GM03348 (cell line): Measurements from ENCODE around the gene IFITM2.

ENCODE experiments used
- DNase-seq: peaks from one replicate; pipeline ENCODE4 v3.0.0; 2012; ENCODE audit warnings: low spot score

Gene IFITM2

GRCh38 chr11:293271-293851, 14.3 kb upstream of the IFITM2 start:
- no peak for DNase-seq

DNA sequence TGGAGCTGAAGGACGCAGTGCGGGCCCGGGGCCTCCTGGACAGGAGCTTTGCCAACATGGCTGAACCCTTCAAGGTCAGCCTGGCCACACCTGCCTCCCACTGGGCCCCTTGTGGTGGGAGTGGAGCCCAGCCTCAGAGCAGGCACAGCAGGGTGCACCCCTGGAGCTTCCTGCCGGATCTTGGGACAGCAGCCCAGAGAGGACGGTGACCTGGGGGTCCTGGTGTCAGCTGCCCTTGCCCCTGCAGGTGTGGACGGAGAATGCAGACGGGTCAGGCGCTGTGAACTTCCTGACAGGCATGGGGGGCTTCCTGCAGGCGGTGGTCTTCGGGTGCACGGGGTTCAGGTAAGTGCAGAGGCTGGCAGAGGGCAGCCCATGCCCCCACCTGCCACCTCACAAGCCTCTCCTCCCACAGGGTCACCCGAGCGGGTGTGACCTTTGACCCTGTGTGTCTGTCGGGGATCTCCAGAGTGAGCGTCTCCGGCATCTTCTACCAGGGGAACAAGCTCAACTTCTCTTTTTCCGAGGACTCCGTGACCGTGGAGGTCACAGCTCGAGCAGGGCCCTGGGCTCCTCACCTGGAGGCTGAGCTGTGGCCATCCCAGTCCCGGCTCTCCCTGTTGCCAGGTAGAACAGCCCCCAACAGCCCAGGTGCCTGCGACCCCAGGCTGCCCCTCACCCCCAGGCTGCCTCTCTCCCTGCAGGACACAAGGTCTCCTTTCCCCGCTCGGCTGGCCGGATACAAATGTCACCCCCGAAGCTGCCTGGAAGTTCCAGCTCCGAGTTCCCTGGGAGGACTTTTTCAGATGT, 13.6 kb upstream of the IFITM2 start:
- no peak for DNase-seq

DNA sequence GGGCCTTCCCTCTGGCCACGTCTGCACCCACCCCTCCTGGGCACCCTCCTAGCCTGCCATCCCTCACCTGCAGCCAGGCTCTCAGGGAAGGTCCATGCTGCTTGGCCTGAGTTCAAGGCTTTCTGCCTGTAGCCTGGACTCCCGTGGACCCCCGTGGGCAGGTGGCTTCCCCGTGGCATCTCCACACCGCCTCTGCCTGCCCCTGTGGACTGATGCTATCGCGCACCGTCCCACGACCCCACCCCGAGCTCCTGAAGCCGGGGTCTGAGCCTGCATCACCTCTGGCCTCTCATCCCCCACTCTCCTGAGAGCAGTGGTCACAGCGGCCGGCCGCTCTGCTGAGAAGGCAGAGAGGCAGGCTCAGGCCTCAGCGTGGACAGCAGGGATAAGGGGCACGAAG, 12.8 kb upstream of the IFITM2 start:
- no peak for DNase-seq

- no peak for DNase-seq
Observed at GRCh38 chr11:295351-296170, 12.1 kb upstream of the IFITM2 start.

- no peak for DNase-seq
Observed at GRCh38 chr11:296171-297050, 11.2 kb upstream of the IFITM2 start.

DNA sequence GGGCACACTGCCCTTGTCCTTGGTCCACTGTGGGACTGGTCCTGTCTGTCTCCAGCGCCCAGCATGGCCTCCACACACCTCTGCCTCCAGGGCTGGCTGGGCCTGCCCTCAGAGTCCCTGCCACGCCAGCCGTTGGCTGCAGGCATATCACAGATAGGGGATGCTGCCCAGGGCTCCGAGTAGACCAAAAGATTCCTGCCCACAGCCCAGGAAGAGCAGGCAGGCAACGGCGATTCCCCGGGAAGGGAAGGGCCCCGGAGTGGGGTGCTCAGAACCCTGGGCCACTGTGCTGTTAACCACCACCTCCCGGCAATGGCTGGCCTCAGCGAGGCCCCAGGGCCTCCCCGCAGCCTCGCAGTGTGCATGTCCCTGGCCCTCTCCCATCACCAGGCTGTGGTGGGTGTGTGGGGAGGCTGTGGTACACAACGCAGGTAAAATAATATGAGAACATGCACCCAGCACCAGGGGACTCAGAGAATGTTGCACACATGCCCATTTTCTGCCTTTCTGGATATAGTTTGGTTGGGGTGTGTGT, 10.5 kb upstream of the IFITM2 start:
- no peak for DNase-seq

DNA sequence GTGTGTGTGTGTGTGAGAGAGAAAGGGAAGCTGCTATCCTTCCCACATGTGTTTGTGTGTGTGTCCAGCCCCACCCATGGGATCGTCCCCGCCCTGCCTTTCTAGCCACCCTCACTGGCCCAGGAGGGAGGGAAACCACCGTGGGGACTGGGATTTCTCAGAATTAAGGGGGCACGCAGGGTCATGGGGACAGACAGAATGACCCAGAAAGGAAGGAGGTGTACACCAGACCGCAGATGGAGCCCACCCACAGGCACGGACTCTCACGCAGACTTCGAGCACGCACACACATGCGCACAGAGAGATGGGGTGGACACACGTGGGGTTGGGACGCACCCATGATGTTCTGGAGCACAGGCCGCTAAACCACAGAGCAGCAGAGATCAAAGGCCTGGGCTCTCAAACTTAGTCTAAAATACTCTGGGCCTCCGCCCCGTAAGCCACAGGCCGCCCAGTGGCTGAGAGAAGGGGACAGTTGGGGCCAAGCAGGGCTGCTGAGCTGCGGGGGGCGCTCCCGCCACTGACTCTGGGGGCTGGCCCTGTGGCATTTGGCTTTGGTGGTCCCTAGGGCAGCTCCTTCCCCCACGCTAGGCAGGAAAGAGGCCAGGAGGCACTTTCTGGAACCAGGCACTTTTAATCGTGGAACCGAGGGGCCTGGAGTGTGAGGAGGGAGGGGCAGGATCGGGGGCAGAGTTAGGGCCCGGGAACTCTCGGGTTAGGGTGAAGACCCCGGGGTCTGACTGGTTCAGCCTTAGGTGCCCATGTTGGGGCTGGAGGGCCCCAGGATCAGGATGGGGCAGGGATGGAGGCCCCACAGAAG, 9.8 kb upstream of the IFITM2 start:
- peak; percentile 70 for DNase-seq

DNA sequence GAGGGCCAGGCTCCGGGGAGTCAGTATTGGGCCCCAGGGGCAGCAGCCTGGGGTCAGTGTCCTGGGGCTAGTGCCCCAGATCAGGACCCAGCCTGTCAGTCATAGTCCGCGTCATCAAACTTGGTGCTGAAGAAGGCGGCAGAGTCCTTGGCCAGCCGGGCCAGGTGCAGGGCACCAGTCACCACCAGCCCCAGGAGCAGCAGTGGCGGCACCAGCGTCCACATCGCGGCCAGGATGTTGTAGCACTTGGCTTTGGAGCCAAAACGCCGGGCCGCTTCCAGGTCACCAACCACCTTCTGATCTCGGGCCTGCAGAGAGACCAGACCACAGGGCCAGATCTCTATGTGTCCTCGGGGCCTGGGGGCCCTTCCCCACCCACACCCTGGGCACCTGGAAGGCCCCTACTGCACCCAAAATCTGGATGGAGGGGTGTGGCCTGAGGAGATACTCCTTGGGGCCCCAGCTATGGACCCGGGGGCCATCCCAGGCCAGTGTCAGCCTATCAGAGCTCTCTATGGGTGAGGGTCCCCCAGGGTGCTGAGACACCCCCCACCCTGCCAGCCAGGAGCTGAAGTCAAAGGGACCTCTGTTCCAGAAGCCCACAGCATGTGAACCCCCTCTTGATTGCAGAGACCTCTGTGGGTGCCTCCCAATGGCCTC, 9.1 kb upstream of the IFITM2 start:
- no peak for DNase-seq

DNA sequence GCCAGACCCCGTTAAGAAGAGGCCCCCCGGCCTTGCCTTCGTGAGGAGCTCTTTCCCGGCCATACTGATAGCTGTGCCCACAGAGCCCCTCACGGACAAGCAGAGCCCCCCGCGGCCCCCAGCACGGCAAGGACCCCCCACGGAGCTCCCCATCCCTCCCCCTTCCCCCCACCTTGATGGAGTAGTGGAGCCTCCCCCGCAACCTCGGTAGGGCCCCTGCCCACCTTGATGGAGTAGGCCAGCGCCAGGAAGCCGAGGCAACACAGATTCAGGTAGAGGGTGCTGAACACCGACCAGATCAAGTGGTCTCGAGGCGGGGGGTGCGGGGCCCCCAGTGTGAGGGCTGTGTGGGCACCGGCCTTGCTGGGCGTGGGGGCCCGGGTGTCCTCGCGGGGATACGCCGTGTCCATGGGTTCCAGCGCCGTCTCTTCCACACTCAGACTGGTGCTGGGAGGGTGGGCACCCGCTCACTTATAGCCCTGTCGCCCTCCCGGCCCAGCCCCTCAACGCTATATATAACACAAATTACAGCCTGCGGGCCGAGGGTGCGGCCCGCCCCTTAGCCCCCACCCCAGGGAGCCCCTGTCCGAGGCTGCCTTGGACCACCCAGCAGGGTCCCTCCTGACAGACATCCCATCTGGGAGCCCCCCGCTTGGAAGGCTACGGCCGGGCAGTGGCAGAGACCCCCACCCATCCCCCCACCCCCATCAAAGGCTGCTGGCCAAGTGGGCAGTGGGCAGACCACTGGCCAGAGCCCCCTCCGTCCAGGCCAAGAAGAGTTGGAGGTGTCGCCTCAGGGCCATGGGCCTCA, 8.3 kb upstream of the IFITM2 start, which contains the start of gene IFITM5:
Gene IFITM5 (minus strand): TSS at position 446 of the 811 bp plus-strand sequence. CDS start 36 bp downstream, at position 410.
- no peak for DNase-seq

GRCh38 chr11:299951-300735, 7.5 kb upstream of the IFITM2 start:
- DNase-seq = no peak

DNA sequence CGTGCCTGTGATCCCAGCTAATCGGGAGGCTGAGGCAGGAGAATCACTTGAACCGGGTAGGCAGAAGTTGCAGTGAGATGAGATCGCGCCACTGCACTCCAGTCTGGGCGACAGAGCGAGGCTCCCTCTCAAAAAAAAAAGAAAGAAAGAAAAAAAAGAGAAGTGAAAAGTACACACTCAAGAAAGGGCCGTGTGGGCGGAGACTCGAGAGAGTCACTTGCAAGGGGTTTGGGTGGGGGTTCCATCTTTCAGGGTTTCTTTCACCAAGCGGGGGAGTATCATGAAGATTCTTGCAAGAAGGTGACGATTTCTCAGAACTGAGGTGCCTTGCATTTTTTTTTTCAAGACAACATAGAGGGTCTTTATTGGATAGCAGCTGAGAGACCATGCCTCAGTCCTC, 4.3 kb upstream of the IFITM2 start:
- DNase-seq = no peak

DNA sequence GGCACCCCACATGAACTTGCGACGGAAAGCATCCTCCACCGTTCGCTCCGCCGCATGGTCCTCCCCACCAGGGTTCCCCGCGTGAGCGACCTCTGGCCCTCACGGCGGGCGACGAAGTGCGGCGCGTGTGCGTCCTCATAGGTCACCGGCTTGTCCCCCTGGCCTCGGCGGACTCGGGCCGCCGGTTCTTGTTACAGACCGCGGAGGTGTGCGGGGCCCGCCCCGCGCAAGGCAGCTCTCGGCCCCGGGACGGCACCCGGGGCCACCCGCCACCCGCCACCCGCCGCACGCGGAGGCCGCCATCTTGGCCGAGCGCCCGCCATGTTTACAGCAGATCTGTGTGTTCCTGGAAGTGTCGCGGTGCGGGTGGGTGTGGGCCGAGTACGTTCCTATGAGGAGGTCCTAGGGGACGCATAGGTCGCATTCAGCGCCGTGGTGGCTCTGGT, 3.5 kb upstream of the IFITM2 start:
- no peak for DNase-seq

DNA sequence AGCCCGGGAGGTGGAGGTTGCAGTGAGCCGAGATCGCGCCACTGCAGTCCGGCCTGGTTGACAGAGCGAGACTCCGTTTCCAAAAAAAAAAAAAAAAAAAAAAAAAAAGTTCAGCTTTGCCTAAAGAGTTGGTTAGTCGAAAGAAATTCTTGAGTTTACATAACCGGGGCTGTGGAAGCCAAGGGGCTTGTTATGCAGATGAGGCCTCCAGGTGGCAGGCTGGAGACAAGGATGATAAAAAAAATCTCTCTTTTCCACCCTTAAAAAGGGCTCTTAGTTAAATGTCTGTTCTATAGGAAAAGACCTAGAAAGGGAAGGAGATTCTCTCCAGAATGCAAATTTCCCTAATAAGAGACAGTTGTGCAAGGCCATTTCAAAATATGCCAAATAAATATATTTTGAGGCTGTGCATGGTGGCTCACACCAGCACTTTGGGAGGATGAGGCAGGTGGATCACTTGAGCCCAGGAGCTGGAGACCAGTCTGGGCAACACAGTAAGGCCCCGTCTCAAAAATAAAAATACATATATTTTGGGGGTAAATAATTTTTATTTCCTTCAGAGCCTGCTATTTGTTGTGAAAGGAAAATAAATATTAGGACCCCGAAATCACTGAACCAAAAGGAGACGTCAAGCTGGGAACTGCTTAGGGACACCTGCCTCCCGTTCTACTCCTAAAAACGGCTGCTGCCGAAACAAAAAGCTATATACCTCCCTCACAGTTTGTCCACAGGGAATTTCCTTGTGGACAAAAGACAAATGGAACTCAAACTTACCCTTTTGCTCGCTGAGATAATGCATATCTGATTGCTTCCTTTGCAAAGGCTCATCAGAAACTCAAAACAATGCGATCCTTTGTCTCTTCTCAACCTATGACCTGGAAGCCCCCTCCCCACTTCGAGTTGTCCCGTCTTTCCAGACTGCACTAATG, 2.4 kb upstream of the IFITM2 start:
- DNase-seq = peak; percentile 86

GRCh38 chr11:305844-306211, 1.8 kb upstream of the IFITM2 start:
- DNase-seq = no peak

DNA sequence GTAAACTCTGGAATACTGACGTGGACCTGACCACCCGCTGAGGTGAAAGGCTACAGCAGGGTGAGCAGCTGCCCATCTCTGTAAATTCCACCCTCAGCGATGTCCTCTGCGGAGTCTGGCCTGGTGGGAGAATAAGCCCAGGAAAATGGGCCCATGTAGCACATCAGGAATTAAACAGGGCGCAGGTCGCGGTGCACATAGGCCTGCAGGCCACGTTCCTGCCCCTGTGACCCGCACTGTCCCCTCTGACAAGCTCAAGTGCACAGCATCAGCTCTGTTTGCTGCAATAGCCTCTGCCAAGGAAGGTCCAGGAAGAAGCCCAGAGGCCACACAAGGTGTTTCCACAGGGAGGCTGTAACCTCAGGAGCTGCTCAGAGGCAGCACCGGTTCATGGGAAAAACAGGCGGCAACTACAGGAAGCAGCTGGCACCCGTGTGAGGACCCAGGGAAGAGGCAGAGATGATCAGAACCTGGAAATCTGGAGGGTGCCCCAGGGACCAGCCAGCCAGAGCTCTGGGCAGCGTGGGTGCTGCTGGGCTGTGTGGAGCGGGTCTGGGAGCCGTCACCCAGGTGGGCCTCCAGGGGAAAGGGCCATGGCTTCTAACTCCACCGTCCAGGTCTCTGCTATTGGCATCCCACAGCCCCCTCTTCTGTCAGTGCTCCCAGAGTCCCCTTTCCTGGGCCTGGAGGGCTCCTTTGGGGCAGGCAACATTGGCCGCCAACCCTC, 808 bp upstream of the IFITM2 start:
- DNase-seq = no peak
